Mesenchymal stem cell (in vitro differentiated cells and primary cell): ENCODE measurements around the gene COX19.

Experiments
- DNase-seq: peaks from one replicate; pipeline ENCODE4 v3.0.0-alpha.2; 2013
- H2AFZ ChIP-seq: one replicate; pipeline ENCODE4 v1.6.1; 2013; ENCODE audit warnings: low read depth, mild to moderate bottlenecking, control low read depth, inconsistent platforms, low read length, moderate library complexity
- H2AK5ac ChIP-seq: 2 replicates; pipeline ENCODE4 v1.6.1; 2013; ENCODE audit warnings: low read length, moderate library complexity, mild to moderate bottlenecking, inconsistent platforms; ENCODE audit not compliant: severe bottlenecking
- H2BK120ac ChIP-seq: one replicate; pipeline ENCODE4 v1.6.1; 2013; ENCODE audit warnings: low read depth, mild to moderate bottlenecking, inconsistent platforms, low read length, moderate library complexity
- H2BK12ac ChIP-seq, 2 experiments: one replicate each; pipeline ENCODE4 v1.6.1; 2013; ENCODE audit warnings: inconsistent platforms in 2 of 2, low read length in 2 of 2, mild to moderate bottlenecking in 2 of 2, moderate library complexity in 2 of 2, control low read depth in 1 of 2
- H2BK15ac ChIP-seq: one replicate; pipeline ENCODE4 v1.6.1; 2013; ENCODE audit warnings: mild to moderate bottlenecking, low read depth, inconsistent platforms; ENCODE audit not compliant: poor library complexity, severe bottlenecking
- H2BK5ac ChIP-seq: 2 replicates; pipeline ENCODE4 v1.6.1; 2013; ENCODE audit warnings: low read depth, mild to moderate bottlenecking, low read length, control low read depth, inconsistent platforms; ENCODE audit not compliant: poor library complexity, severe bottlenecking
- H3K14ac ChIP-seq, 2 experiments: one replicate each; pipeline ENCODE4 v1.6.1; 2013; ENCODE audit warnings: inconsistent platforms in 2 of 2, low read length in 2 of 2, control low read depth in 1 of 2, mild to moderate bottlenecking in 1 of 2, moderate library complexity in 1 of 2
- H3K18ac ChIP-seq, 2 experiments: one replicate each; pipeline ENCODE4 v1.6.1; 2013; ENCODE audit warnings: inconsistent platforms in 2 of 2, low read length in 2 of 2, control low read depth in 1 of 2, low read depth in 1 of 2, mild to moderate bottlenecking in 1 of 2
- H3K23ac ChIP-seq, 2 experiments: one replicate each; pipeline ENCODE4 v1.6.1; 2013; ENCODE audit warnings: inconsistent platforms in 2 of 2, low read length in 2 of 2, mild to moderate bottlenecking in 2 of 2, moderate library complexity in 2 of 2, control low read depth in 1 of 2
- H3K27ac ChIP-seq: 2 replicates; pipeline ENCODE4 v1.5.1; 2013; ENCODE audit warnings: mild to moderate bottlenecking, moderate library complexity, low read length, control low read depth, inconsistent platforms; ENCODE audit not compliant: poor library complexity, severe bottlenecking
- H3K27me3 ChIP-seq, 2 experiments: 2 replicates each; pipeline versions ENCODE4 v1.6.1 to v1.7.0; 2013; ENCODE audit warnings: low read length in 2 of 2, mild to moderate bottlenecking in 2 of 2, moderate library complexity in 2 of 2, control low read depth in 1 of 2, inconsistent platforms in 1 of 2; ENCODE audit not compliant: control insufficient read depth in 1 of 2, insufficient read depth in 1 of 2
- H3K36me3 ChIP-seq, 2 experiments: 2 replicates each; pipeline versions ENCODE4 v1.6.1 to v1.7.0; 2013; ENCODE audit warnings: low read length in 2 of 2, control low read depth in 1 of 2, inconsistent platforms in 1 of 2, low read depth in 1 of 2, mild to moderate bottlenecking in 1 of 2; ENCODE audit not compliant: insufficient read depth in 2 of 2, control insufficient read depth in 1 of 2
- H3K4ac ChIP-seq, 2 experiments: one replicate each; pipeline ENCODE4 v1.6.1; 2013; ENCODE audit warnings: inconsistent platforms in 2 of 2, low read length in 2 of 2, mild to moderate bottlenecking in 2 of 2, moderate library complexity in 2 of 2, control low read depth in 1 of 2, low read depth in 1 of 2
- H3K4me1 ChIP-seq: 2 replicates; pipeline ENCODE4 v1.6.1; 2013; ENCODE audit warnings: low read depth, low read length, control low read depth; ENCODE audit not compliant: control insufficient read depth, insufficient read depth
- H3K4me2 ChIP-seq: 2 replicates; pipeline ENCODE4 v1.6.1; 2013; ENCODE audit warnings: low read length, mild to moderate bottlenecking, inconsistent platforms; ENCODE audit not compliant: poor library complexity, severe bottlenecking
- H3K4me3 ChIP-seq, 2 experiments: 2 replicates each; pipeline versions ENCODE4 v1.5.1 to v1.7.0; 2013; ENCODE audit warnings: low read length in 2 of 2, mild to moderate bottlenecking in 2 of 2, control low read depth in 1 of 2, low read depth in 1 of 2; ENCODE audit not compliant: insufficient read depth in 1 of 2
- H3K79me1 ChIP-seq: replicated peaks from 2 replicates; pipeline ENCODE4 v1.6.1; 2013; ENCODE audit warnings: mild to moderate bottlenecking, control low read depth, low read length, inconsistent platforms; ENCODE audit not compliant: poor library complexity, severe bottlenecking
- H3K9ac ChIP-seq: 2 replicates; pipeline ENCODE4 v1.7.0; 2013; ENCODE audit warnings: mild to moderate bottlenecking, low read length, moderate library complexity
- H3K9me3 ChIP-seq: 2 replicates; pipeline ENCODE4 v1.7.0; 2013; ENCODE audit warnings: mild to moderate bottlenecking, low read length; ENCODE audit not compliant: control insufficient read depth
- H4K8ac ChIP-seq: one replicate; pipeline ENCODE4 v1.6.1; 2013; ENCODE audit warnings: inconsistent platforms, mild to moderate bottlenecking, low read length, moderate library complexity
- H4K91ac ChIP-seq: one replicate; pipeline ENCODE4 v1.6.1; 2013; ENCODE audit warnings: mild to moderate bottlenecking, low read length, inconsistent platforms
- WGBS: methylation state at CpG from one replicate; pipeline ENCODE4 v1.1.7; 2013; ENCODE audit warnings: mixed read lengths; 5-methylcytosine and 5-hydroxymethylcytosine counted together

The COX19 gene

GRCh38 chr7:929311-929711 is 46.0 kb downstream of the COX19 start:
- H3K9me3 ChIP-seq, result no peaks in the 10 kb centered on the region
- H2BK5ac ChIP-seq, result no peak overlapping the region
- no peak overlapping the region for H3K4me3 ChIP-seq
- H3K79me1 ChIP-seq, result no peaks in the 10 kb centered on the region
- no peak overlapping the region for H2AFZ ChIP-seq
- peak overlapping the region; percentile 66 for H3K9ac ChIP-seq
- H3K23ac ChIP-seq, result no peak overlapping the region
- no peak overlapping the region for H4K91ac ChIP-seq
- H3K14ac ChIP-seq, result no peak overlapping the region
- no peak overlapping the region for H3K4ac ChIP-seq
- H3K4me2 ChIP-seq, result no peak overlapping the region
- no peak overlapping the region for H3K27ac ChIP-seq
- WGBS, result 91% methylated on average over 11 of the region's 14 CpGs
- peaks cover 15 to 22% of the 10 kb centered on the region in 2 experiments for H3K27me3 ChIP-seq
- H3K4me1 ChIP-seq, result peaks cover 12% of the 10 kb centered on the region
- DNase-seq, result no peak
- H2BK120ac ChIP-seq, result no peak overlapping the region
- H2AK5ac ChIP-seq, result no peak overlapping the region
- H3K18ac ChIP-seq, result peak overlapping the region in 1 of 2 experiments; percentile 42
- H3K36me3 ChIP-seq, result no peaks in the 10 kb centered on the region
- H4K8ac ChIP-seq, result no peak overlapping the region
- no peak overlapping the region for H2BK12ac ChIP-seq
- no peak overlapping the region for H2BK15ac ChIP-seq

DNA sequence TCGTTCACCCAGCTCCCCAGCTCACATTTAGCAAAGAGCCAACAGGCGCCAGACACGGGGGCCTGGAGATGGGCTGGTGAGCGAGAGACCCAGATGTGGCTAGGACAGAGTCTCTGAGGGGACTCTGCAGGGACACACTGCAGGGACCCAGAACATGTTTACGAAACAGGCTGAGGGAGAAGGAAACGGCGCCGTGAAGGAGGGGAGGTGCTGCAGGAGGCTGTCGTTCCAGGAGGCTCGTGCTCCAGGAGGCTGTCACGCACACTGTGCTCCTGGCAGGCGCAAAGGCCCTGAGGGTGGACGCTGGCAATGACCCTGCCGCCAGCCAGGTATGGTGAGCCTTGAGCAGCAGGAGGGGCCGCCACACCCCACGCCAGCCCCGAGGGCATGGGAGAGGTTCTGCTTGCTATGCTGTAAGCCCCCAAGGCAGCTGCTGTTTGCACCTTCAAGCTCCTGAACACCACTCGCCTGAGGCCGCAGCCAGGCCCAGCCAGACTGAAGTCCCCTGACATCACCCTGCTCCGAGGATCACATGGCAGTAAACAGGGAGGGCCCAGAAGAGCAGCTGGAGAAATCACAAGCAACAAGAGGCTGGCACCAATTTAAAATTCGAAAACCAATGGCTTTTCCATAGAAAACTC is 48.2 kb downstream of the COX19 start:
- peak; percentile 17 for DNase-seq
- Histone ChIP-seq H3K36me3 (no peaks in the 10 kb centered on the region), H3K4me3 (no peak overlapping the region), H4K8ac (no peak overlapping the region), H2BK12ac (no peak overlapping the region), H3K14ac (peak overlapping the region in 1 of 2 experiments; percentile 35), H3K79me1 (no peaks in the 10 kb centered on the region), H3K9me3 (no peaks in the 10 kb centered on the region), H2BK5ac (no peak overlapping the region), H3K4me2 (no peak overlapping the region), H2AK5ac (no peak overlapping the region), H3K27me3 (peaks cover 9 to 29% of the 10 kb centered on the region in 2 experiments), H3K4ac (no peak overlapping the region), H2BK120ac (no peak overlapping the region), H3K18ac (no peak overlapping the region), H3K27ac (no peak overlapping the region), H4K91ac (no peak overlapping the region), H2BK15ac (no peak overlapping the region), H2AFZ (no peak overlapping the region), H3K4me1 (peaks cover 26% of the 10 kb centered on the region), H3K23ac (no peak overlapping the region), H3K9ac (no peak overlapping the region)
- WGBS, result 85% methylated on average over 21 of the region's 21 CpGs

DNA sequence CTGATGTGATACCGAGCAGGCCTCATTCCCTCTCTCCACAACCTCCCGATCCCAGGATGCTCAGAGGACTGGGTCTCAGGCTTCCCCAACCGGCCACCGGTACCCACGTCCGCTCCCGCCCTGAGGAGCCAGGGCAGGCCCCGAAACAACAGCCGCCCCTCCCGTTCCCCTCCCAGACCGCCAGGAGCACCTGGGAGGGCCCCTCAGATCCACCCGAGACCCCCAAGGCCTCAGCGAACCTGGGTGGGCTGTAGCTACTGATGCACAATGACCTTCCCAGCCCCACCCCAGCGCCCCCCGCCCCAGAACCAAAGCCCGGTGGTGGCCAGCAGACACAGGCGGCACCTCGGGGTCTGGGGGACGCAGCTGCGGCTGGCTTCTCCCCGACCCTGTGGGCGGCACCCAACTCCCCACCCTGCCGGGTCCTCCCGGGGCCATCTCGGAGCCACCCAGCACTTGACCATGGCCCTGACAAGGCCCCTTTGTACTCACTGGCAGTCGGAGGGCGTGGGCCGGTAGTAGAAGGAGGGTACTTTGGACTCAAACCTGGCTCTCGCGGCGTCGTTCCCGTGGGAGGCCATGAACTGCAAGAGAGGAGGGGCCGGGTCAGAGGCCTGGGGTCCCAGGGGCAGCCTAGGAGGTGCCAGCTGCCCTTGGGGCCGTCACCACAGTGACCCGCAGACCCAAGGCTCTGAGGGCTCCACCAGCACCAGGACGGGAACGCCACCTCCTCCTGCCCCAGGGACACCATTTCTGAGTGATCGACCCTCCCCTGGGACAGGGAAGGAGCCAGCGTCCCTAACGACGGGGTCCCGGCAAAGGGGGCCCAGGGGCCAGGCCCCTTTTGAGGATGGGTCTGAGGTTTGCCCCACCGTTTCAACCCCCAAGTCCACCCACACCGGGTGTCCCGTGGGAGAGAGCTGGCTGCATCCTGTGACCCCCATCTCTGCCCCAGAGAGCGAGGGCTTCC is 49.0 kb downstream of the COX19 start:
- Histone ChIP-seq H3K23ac (no peak overlapping the region), H3K4ac (no peak overlapping the region), H2AFZ (no peak overlapping the region), H3K79me1 (no peaks in the 10 kb centered on the region), H2BK120ac (no peak overlapping the region), H3K4me1 (peaks cover 26% of the 10 kb centered on the region), H3K27ac (no peak overlapping the region), H3K36me3 (no peaks in the 10 kb centered on the region), H2BK12ac (no peak overlapping the region), H3K9me3 (no peaks in the 10 kb centered on the region), H3K18ac (no peak overlapping the region), H2AK5ac (no peak overlapping the region), H3K9ac (no peak overlapping the region), H3K14ac (no peak overlapping the region), H2BK15ac (no peak overlapping the region), H3K27me3 (peaks cover 5 to 24% of the 10 kb centered on the region in 2 experiments), H3K4me2 (no peak overlapping the region), H4K91ac (peak overlapping the region; percentile 21), H2BK5ac (no peak overlapping the region), H3K4me3 (no peak overlapping the region), H4K8ac (no peak overlapping the region)
- no peak for DNase-seq
- WGBS, result 91% methylated on average over 45 of the region's 47 CpGs

- H3K4me1 ChIP-seq, result peaks cover 29% of the 10 kb centered on the region
- H3K9me3 ChIP-seq, result no peaks in the 10 kb centered on the region
- peak overlapping the region in 1 of 2 experiments; percentile 6 for H2BK12ac ChIP-seq
- H2BK15ac ChIP-seq, result no peak overlapping the region
- H3K4me2 ChIP-seq, result no peak overlapping the region
- no peaks in the 10 kb centered on the region for H3K36me3 ChIP-seq
- H3K27me3 ChIP-seq, result peaks cover 0 to 23% of the 10 kb centered on the region in 2 experiments
- no peak overlapping the region for H3K27ac ChIP-seq
- H3K18ac ChIP-seq, result no peak overlapping the region
- H2BK120ac ChIP-seq, result peak overlapping the region; percentile 21
- no peak overlapping the region for H2BK5ac ChIP-seq
- no peak overlapping the region for H3K9ac ChIP-seq
- H3K4me3 ChIP-seq, result no peak overlapping the region
- H2AFZ ChIP-seq, result no peak overlapping the region
- no peaks in the 10 kb centered on the region for H3K79me1 ChIP-seq
- 91% methylated on average over 14 of the region's 18 CpGs for WGBS
- H4K91ac ChIP-seq, result no peak overlapping the region
- no peak overlapping the region for H3K14ac ChIP-seq
- DNase-seq, result no peak
- no peak overlapping the region for H3K4ac ChIP-seq
- no peak overlapping the region for H4K8ac ChIP-seq
- no peak overlapping the region for H3K23ac ChIP-seq
- no peak overlapping the region for H2AK5ac ChIP-seq
These were observed 49.7 kb downstream of the COX19 start for GRCh38 chr7:925601-926000.
